D341Med (cell line): ENCODE measurements around the gene INTS6.
A peak's percentile ranks its signal among the peaks of the same experiment; 100 is the strongest.
"Not testable (repeated sequence)": the region's sequence is repeated elsewhere in the genome, so short reads cannot be mapped to it uniquely, and the experiment has no call there.

Source experiments
- DNase-seq: peaks from one replicate; pipeline ENCODE4 v3.0.0; 2012; ENCODE audit warnings: low spot score

Gene INTS6

DNA sequence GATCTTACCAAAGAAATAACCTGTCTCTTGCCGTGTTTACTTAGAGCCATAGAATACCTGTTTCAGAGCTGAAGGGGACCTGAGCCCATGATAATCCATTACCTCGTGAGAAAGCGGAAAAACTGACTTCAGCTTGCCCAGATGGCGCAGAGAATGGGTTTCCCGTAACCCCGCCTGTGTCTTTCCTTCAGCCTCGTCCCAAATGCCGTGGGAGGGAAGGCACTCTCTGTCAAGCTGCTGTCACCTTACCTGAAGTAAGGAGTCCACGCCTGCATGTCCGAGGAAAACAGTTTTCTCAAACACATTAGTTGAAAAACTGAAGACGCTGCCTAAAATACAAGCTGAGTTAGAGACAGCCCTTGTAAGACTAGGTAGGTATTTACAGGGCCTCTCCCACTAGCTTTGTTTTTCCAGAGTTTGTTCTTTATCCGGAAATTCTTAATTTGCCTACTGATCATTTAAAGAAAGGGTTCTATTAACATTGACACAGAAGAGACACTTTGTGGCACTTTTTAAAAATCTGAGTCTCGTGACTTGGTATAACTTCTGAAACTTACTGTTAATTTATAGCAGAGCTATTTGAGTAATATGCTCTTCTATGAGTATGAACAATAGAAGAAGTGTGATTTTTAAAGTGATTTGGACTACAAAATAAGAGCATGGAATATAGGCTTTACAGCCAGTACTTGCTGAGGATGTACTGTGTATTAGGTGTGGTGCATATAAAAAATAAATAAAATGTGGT, 1.3 kb upstream of the INTS6 start:
- DNase-seq: peak; percentile 58

DNA sequence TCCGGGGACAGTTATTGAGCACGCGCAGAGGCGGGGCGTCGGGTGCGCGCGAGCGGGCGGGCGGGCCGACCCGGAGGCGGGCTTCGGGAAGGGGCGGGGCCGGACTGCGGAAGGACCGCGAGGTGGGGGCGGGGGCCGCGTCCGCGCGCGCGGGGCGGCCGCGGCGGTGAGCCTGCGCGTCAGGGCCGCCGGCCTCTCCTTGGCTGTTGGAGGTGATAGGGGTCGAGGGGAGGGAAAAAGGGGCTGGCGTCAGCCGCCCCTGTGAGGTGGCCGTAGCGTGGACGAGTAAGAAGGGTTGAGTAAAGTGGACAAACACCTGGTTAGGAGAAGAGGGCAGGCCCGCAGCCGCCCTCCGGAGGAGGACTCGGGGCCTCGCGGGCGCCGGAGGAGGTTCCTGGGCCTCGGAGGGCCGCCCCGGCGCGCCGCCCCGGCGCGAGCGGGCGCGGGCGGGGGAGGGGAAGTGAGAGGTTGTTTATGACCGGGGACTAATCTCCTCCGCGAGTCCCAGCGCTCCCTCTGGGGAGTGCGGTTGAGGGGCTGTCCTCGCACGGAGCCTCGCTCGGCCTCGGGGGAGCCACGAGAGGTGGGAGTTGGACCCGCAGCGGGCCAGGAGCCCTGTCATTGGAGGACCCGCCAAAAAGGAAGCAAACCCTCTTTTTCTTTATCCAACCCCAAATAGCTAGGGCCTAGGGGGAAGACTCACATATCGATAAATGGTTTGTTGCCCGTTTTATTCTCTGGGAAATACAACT, 547 bp upstream of the INTS6 start:
- DNase-seq: peak; percentile 96

DNA sequence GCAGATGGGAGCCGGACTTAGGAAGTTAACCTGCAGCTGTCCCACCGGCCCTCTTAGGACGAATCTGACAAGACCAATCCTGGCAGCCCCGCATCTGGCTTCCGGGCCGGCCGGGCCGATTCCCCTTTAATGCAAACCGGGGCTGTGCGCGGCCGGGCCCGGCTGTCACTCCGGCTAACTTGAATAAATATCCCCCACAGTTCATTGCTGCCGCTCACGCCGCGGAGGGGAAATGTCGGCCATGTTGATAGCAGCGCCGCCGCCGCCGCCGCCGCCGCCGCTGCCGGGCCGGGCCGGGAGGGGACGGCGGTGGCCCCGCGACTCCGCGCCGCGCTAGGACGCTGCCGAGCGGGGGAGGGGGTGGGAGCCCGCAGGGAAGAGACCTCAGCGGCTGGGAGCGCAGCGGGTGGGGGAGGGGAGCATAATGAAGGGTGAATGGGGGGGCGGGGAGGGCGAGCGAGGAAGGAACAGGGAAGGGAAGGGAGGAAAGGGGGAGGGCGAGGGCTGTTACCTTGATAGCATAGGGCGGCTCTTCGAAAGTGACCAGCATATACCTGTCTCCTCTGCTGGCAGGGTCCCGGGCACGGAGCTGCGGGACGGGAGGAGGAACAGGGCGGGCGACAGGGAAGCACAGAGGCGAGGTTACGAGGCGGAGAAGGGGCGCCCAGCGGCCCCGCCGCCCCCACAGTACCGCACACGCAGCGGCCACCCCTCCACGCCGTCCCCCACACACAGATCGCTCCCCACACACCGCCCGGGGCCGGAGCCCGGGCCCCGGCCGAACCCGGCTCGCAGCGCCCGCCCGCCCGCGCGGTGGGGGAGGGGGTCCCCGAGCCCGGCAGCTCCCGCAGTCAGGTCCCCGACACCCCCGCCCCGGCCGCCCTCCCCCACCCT, 1.1 kb downstream of the INTS6 start:
- peak; percentile 76 for DNase-seq

DNA sequence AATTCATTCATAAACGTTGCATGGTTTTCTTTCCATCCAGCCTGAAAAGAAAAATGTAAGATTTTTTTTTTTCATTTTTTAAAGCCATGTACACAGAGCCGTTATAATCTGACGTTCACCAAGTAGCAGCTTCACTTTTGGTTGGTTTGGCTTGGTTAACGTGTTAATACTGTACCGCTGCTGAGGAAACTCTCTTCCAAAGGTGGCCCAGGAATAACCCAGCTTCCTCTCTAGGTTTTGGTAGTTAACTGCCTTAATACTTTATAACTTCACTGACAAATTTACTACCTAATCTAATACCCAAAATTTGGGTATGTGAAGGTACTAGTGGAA, 1.7 kb downstream of the INTS6 start:
- no peak for DNase-seq

DNA sequence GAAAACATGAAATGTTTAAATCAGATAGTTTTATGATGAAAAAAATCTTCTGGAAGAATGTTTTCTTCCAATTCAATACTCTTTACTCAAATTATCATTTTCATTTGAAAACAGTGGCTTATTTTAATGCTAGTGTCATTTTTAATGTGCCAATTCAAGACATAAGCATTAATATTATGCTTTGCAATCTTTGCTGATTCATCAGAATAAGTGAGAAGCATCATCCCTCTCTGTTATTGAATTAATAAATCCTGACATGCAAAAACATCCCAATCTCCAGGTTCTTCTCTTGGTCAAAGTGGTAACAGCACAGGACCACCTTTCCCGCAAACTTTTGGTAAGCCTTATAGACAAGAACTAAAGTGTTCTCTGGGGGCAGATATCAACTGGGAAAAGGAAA, 3.8 kb downstream of the INTS6 start:
- DNase-seq: no peak

DNA sequence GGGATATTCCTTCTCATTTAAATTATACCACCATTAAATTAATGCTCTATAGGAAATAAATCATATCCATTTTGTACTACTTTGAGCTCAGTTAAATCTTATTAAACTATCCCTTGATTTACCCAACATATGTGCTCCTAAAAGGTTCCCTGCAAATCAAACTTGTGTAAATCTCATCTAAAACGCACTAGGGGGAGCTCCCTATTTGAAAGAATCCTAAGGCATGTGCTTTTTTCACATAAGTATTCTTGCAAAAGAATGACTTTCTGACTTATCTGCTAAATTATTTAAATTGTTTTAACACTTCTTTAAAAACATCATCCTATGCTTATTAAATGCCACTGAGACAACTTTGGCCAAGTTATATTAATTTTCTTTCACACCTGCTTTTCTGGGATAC, 7.9 kb downstream of the INTS6 start:
- DNase-seq: no peak

DNA sequence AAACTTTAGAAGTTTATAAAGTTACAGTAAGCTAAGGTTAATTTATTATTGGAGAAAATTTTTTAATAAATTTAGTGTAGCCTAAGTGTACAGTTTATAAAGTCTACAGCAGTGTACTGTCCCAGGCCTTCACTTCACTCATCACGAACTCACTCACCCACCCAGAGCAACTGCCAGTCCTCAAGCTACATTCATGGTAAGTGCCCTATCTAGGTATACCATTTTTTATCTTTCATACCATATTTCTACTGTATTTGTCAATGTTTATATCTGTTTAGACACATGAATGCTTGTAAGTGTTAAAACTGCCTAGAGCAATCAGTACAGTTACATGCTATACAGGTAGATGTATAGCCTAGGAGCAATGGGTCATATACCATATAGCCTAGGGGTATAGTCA, 12.5 kb downstream of the INTS6 start:
- DNase-seq: no peak

DNA sequence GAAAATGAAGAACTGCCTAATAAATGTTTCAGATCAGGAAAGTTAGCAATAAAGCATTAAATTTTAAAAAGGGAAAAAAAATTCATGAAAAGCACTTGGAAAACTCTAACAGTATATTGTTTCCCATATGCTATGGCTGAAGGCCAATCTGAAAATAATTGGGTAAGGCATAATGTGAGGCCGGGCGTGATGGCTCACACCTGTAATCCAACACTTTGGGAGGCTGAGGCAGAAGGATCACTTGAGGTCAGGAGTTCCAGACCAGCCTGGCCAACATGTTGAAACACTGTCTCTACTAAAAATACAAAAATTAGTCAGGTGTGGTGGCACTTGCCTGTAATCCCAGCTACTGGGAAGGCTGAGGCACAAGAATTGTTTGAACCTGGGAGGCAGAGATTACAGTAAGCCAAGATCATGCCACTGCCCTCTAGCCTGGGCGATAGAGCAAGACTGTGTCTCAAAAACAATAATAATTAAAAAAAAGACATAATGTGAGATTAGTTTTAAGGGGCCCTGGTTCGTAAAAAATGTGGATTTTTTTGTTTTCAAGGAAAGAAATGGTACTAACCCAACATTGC, 15.2 kb downstream of the INTS6 start:
- no peak for DNase-seq

DNA sequence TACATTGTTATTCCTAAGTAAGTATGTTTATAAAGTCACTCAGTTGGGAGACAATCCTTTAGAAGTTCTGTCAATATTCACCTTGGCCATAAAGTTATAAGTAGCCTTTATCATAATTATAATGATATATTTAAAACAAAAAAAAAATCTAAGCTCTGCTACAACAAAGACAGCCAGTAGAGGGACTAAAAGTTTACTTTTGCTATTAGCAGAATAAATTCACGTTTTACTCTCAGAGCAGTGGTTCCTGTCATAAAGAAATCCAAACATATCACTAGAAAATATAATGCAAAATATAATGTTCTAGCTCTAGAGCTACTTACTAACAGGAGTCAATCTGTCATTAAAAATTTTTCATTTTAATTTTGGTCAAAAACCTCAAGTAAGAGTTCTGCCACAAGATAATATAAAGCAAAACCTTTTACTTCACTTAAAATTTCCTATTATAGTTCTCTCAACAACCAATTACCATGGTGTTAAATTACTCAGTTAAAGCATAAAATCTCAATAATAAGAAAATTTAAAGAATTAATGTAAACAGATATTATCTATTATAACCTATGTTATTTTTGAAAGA, 17.7 kb downstream of the INTS6 start:
- DNase-seq: no peak

DNA sequence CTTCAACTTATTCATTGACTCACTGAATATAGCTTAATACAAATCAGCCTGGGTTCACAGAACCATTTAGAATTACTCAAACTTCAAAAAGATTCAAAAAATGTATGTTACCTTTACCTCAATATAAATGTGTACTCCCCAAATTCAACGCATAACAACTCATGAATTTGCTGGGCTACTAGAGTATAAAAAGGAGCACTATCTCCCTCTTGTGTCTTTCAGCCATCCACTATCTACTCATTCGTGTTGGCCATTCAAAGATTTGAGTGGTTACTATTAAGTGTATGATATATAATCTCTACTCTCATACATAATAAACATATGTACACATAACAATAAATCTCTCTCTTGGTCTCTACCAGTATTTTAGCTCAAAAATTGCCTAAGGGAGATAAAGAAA, 20.3 kb downstream of the INTS6 start:
- DNase-seq: no peak

DNA sequence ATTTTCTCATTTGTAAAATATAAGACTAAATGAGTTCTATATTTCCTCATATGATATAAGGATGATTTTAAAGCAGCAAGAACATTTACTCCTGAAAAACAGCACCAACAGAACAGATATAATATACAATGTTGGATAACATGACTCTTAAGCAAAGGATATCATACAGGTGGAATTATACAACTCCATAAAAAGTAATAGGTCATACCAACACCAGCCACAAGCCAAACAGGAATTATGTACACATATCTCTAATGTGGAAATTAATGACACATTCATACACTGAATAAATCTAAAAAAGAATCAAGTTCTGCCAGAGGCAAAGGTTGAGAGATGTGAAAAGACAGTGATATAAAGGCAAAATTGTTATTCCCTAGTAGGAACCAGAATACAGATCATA, 25.9 kb downstream of the INTS6 start:
- DNase-seq: no peak

DNA sequence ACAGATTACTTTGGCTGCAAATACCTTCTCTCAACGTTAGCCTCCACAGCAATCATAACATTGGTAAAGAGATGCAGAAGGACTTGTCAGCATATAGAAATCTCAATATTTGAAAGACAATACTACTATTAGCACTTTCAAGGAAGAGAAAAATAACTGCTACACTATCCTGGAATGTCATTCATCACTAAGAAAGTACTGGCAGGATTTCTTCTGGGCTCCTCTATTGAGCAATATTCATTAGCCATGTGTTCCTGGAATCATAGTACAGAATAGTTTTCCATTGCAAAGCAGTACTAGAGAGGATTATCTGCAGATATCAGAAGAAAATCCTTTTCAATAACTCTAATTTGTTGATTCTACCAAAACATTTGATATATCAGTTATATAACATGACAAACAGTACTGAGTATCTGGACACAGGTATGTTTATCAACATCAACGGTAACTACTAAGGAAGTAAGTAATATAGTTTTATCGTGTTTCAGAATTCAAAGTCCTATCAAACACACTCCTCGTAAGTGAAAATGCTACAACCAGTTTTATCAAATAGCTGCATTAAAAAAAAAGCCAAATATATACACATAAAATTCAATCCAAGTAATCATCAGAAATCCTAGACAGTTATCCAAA, 27.3 kb downstream of the INTS6 start:
- DNase-seq: no peak

DNA sequence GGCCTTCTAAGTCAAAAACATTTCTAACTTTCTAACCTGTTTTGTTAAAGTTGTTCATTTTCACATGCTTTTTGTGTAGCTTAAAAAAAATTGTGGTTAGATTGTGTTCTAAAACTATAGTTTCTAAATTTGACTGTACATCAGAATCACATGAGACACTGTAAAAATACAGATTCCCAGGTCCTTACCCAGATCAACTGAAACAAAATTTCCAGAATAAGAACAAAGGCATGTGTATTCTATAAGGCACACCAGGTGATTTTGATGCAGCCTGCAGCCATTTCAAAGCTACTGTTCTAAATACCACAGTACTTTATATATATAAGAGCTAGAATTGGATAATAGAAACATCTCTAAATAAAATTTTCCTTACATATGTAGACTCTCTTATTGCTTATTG, 29.1 kb downstream of the INTS6 start:
- no peak for DNase-seq

DNA sequence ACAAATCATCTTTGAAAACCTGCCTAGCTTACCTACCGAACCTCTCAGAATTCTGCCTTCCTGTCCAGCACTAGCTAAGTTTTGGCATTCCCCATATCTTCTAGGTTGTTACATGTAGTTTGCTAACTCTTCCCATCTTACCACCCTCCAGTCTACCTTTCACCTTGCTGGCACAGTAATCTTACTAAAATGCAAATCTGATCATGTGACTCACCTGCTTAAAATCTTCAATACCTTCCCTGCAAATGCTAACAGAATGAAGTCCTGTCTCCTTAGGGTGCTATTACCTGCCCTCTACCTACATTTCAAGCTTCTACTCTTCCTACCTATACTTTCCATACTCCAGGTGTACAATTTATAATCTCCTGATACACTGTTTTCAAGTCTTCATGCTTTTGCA, 30.4 kb downstream of the INTS6 start:
- DNase-seq: no peak

DNA sequence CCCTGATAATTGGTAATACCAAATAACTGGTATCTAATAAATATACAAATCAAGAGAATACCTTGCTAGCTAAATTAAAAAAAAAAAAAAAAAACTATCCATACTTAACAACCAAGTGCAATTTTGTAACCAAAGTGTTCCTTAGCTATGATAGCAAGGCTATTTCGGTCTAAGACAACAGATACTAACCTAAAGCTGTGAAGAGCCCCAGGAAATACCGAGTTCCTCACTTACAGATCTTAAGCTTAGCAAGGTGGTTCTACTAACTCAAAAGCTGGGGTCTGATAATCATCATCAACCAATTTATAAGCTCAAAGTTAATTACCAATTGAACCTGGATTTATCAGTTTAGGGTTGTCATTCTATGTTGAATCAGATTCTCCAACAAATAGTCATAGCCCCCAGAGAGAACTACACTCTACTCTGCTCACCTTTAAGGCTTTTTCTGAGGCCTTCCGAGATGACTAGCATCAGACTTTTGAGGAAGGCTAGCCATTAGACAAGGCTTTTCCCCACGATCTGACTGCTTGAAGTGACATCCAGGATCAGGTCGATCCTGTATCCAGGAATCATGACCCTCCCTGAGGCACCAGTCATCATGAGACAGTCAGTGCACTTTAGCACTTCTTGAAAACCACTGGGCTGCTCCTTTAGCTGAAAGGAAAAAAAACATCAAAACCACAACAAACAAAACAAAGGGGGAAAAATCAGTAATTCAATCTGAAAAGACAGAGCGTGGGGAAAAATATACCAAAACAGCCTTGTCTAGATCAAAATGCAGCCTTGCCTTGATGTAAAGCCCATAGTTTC, 31.9 kb downstream of the INTS6 start:
- no peak for DNase-seq

DNA sequence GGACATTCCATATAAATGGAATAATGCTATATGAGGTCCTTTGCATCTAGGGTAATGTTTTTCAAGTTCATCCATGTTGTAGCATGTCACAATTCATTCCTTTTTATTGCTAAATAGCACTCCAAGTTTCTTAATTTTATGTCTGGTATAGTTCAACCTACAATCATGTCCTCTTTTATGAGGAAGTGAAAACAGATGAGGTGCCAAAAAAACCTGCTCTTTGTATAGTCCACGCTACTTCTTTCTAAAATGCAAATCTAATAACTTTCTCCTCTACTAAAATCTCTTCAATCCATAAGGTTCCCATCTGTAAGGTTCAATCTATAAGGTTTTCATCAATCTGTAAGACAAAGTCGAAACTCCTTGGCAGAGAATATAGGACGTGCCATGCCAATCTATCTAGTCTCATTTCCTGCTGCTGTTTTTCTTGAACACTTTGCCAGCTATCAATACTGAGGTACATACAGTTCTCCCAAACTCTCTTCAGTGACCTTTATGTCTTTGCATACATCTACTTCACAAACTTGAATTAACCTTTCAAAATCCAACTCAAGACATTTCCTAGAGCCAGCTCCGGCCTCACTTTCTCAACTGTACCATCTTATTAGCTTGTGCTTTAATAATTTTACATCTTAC, 33.7 kb downstream of the INTS6 start:
- no peak for DNase-seq

DNA sequence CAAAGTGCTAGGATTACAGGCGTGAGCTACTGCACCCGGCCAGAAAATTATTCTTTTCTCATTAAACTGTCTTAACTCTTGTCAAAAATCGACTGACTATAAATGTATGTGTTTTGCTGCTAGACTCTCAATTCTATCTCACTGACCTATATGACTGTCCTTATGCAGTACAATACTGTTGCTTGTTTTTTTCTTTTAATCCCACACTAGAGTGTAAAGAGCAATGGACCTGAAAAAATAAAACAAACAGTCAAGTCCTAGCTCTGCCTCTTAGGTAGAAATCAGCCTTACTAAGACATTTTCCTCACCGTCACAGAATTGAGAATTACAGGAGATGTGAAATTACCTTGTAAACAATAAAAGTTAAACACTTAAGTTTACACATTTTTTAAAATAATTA, 35.1 kb downstream of the INTS6 start:
- DNase-seq: no peak

DNA sequence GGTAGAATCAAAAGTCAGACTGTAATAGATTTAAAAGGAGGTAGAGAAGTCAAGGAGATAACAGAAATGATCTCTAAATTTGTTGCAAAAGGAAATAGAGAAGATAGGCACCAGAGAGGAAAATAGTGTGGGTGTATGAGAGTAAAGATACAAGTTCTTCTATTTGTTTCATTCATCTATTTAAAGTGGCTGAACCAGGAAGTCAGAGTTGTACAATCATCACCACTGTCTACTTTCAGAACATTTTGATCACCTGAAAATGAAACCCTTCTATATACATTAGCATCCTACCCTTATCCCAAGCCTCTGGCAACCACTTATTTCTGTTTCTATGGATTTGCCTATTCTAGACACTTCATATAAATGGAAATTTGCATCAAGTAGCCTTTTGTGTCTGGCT, 36.7 kb downstream of the INTS6 start:
- no peak for DNase-seq

DNA sequence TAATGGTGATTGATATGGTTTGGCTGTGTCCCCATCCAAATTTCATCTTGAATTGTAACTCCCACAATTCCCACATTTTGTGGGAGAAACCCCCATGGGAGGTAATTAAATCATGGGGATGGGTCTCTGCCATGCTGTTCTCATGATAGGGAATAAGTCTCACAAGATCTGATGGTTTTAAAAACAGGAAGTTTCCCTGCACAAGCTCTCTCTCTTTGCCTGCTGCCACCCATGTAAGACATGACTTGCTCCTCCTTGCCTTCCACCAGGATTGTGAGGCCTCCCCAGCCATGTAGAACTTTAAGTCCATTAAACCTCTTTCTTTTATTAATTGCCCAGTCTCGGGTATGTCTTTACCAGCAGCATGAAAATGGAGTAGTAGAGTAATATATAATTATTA, 37.5 kb downstream of the INTS6 start:
- not testable (repeated sequence) for DNase-seq

DNA sequence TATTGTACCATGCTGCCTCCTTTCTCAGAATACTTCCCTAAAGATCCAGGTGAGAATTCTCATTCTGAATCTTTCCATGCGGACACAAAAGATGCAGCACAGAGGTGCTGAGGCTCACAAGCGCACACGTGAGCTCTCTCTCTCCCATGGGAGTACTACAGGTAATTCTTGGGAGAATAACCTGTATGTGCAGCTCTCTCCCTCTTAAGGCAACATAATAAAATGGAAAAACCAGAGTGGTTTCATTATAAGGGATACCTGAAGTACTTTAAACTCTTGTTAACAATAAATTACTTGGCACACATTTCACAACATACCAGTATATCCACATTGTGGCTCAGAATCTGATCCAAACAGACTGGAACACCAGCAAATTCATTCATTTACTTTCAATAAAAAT, 40.4 kb downstream of the INTS6 start:
- no peak for DNase-seq
